Activated naive CD4-positive, alpha-beta T cell treated with anti-CD3 and anti-CD28 coated beads, Interleukin-2, amount 50 U/mL, for 24 hours (primary cell): Measurements from ENCODE around the gene PPM1D.

Experiments used
- H3K27ac Mint-ChIP-seq: one replicate; pipeline ENCODE4 v1.8.0; 2021; ENCODE audit warnings: mild to moderate bottlenecking, mixed read lengths
- H3K27me3 Mint-ChIP-seq: one replicate; pipeline ENCODE4 v1.8.0; 2021; ENCODE audit warnings: mixed read lengths
- H3K36me3 Mint-ChIP-seq: one replicate; pipeline ENCODE4 v1.8.0; 2021; ENCODE audit warnings: mixed read lengths
- H3K4me1 Mint-ChIP-seq: one replicate; pipeline ENCODE4 v1.8.0; 2021; ENCODE audit warnings: mixed read lengths
- H3K4me3 Mint-ChIP-seq: one replicate; pipeline ENCODE4 v1.8.0; 2021; ENCODE audit warnings: mild to moderate bottlenecking, mixed read lengths
- H3K9me3 Mint-ChIP-seq: one replicate; pipeline ENCODE4 v1.8.0; 2021; ENCODE audit warnings: mixed read lengths

The PPM1D gene

DNA sequence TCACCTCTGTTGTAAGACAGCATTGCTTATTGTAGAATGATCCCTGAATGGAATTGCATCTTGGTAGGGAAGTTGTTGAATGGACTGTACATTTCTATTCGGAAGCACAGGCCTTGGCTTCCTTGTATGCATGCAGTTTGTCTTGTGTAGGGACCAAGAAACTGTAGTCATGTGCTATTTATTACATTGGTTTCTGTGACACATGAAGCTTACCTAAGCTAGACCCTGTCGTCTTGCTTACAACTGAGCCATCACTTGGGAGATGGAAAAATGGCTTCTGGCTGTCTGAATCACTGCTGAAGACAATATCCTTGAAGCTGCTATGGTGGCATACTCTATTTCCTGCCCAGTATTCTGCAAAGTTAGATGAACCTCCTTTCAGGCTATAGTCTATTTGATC lies 29.1 kb downstream of the PPM1D start:
- H3K9me3 Mint-ChIP-seq = no peaks in the 10 kb centered on the region
- no peaks in the 10 kb centered on the region for H3K27me3 Mint-ChIP-seq
- H3K4me3 Mint-ChIP-seq = no peak overlapping the region
- peak overlapping the region; percentile 41 for H3K27ac Mint-ChIP-seq
- H3K36me3 Mint-ChIP-seq = peaks cover 2% of the 10 kb centered on the region
- peaks cover 8% of the 10 kb centered on the region for H3K4me1 Mint-ChIP-seq

DNA sequence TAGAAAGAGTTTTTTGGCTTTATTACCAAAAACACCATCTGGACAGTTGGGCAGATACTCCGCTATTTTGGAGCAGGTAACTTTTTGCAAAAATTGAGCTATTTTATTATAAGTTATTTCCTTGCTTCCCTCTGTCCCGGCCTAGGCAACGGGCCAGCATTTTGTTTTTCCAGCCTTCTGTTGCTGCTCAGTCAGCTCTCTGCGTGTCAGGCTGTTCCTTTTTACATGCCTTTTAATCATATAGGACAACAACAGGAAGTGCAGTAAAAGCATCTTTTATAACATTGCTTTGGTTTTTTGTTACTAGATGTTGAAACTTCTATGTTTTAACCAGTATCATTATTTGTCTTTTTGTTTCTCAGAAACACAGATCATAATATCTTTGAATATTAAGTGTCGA lies 30.4 kb downstream of the PPM1D start:
- H3K27me3 Mint-ChIP-seq = no peaks in the 10 kb centered on the region
- no peak overlapping the region for H3K4me3 Mint-ChIP-seq
- peaks cover 2% of the 10 kb centered on the region for H3K36me3 Mint-ChIP-seq
- peaks cover 8% of the 10 kb centered on the region for H3K4me1 Mint-ChIP-seq
- no peaks in the 10 kb centered on the region for H3K9me3 Mint-ChIP-seq
- no peak overlapping the region for H3K27ac Mint-ChIP-seq

DNA sequence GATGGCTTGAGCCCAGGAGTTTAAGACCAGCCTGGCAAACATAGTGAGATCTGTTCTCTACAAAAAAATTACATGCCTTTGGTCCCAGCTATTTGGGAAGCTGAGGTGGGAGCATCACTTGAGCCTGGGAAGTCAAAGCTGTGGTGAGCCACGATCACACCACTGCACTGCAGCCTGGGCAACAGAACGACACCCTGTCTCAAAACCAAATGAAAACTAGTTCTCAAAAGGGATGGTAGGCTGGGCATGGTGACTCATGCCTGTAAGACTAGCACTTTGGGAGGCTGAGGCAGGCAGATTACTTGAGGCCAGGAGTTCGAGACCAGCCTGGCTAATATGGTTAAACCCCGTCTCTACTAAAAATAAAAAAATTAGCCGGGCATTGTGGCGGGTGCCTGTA lies 31.1 kb downstream of the PPM1D start:
- H3K4me1 Mint-ChIP-seq = peaks cover 8% of the 10 kb centered on the region
- peaks cover 2% of the 10 kb centered on the region for H3K36me3 Mint-ChIP-seq
- no peaks in the 10 kb centered on the region for H3K9me3 Mint-ChIP-seq
- H3K27me3 Mint-ChIP-seq = no peaks in the 10 kb centered on the region
- H3K27ac Mint-ChIP-seq = no peak overlapping the region
- H3K4me3 Mint-ChIP-seq = no peak overlapping the region

DNA sequence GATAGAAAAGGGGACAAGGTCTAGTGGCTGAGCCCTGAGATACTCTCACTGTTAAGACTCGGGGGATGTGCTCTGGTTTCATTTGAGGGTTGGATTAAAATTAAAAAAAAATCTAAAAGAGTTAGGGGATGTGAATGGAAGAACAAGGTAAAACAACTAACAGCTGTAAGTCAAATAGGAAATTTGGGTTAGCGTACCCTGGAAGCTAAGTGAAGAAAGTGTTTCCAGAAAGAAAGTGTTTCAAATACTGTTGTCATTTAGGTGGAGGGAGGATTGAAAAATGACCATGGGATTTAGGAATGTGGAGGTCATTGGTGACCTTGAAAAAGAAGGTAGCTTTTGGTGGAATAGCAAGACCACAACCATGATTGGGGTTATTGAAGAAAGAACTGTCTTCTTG lies 37.7 kb downstream of the PPM1D start:
- H3K36me3 Mint-ChIP-seq = peaks cover 1% of the 10 kb centered on the region
- H3K4me3 Mint-ChIP-seq = no peak overlapping the region
- H3K27ac Mint-ChIP-seq = no peak overlapping the region
- no peaks in the 10 kb centered on the region for H3K27me3 Mint-ChIP-seq
- no peaks in the 10 kb centered on the region for H3K9me3 Mint-ChIP-seq
- peaks cover 10% of the 10 kb centered on the region for H3K4me1 Mint-ChIP-seq

DNA sequence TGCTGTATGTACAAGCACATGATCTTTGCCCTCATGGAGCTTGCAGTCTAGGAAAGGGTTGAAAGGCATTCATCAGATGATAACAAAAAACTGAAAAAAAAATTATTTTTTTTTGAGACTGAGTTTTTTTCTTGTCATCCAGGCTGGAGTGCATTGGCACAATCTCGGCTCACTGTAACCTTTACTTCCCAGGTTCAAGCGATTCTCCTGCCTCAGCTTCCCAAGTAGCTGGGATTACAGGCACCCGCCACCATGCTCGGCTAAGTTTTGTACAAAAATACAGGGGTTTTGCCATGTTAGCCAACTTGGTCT lies 39.0 kb downstream of the PPM1D start:
- H3K36me3 Mint-ChIP-seq = peaks cover 1% of the 10 kb centered on the region
- no peak overlapping the region for H3K4me3 Mint-ChIP-seq
- H3K4me1 Mint-ChIP-seq = peaks cover 10% of the 10 kb centered on the region
- no peaks in the 10 kb centered on the region for H3K9me3 Mint-ChIP-seq
- H3K27me3 Mint-ChIP-seq = no peaks in the 10 kb centered on the region
- H3K27ac Mint-ChIP-seq = no peak overlapping the region

DNA sequence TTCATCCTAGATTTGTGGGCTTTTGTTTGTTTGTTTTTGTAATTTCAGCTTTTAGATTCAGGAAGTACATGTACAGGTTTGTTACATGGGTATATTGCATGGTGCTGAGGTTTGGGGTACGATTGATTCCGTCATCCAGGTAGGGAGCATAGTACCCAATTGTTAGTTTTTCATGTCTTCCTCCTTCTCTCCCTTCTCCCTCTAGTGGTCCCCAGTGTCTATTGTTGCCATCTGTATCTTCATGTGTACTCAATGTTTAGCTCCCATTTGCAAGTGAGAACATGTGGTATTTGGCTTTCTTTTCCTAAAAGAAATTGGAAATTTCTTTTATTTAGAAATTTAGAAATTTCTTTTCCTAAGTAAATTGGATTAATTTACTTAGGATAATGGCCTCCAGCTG lies 40.5 kb downstream of the PPM1D start:
- peaks cover 10% of the 10 kb centered on the region for H3K4me1 Mint-ChIP-seq
- no peak overlapping the region for H3K4me3 Mint-ChIP-seq
- H3K27me3 Mint-ChIP-seq = no peaks in the 10 kb centered on the region
- peaks cover 1% of the 10 kb centered on the region for H3K36me3 Mint-ChIP-seq
- H3K27ac Mint-ChIP-seq = no peak overlapping the region
- no peaks in the 10 kb centered on the region for H3K9me3 Mint-ChIP-seq

DNA sequence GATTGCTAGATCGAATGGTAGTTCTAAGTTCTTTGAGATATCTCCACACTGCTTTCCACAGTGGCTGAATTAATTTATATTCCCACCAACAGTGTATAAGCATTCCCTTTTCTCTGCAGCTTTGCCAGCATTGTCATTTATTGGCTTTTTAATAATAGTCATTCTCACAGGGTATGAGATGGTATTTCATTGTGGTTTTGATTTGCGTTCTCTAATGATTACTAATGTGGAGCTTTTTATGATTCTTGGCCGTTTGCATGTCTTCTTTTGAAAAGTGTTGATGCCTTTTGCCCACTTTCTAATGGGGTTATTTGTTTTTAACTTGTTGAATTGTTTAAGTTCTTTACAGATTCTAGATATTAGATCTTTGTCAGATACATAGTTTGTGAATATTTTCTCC lies 41.1 kb downstream of the PPM1D start:
- Mint-ChIP-seq H3K4me3 (no peak overlapping the region), H3K4me1 (peaks cover 12% of the 10 kb centered on the region), H3K9me3 (no peaks in the 10 kb centered on the region), H3K36me3 (peaks cover 1% of the 10 kb centered on the region), H3K27me3 (no peaks in the 10 kb centered on the region), H3K27ac (no peak overlapping the region)

DNA sequence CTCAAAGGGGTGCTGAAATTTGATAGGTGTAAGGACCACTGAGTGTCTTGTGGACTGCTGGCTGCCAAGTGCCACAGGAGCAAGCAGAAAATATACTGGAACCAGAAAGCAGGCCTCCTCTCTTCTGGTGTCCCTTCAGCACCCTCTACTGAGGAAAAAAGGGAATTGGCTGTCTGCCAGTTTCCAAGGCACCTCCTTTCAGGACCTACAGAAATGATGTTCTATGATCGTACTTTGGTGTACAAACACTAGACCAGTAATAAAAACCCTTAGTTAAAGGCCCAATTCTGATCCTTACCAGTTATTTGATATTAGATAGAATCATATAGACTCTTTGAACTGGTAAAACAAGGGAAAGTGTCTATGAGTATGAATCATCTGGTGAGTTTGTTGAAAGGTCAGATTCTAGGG lies 41.8 kb downstream of the PPM1D start:
- Mint-ChIP-seq H3K27ac (no peak overlapping the region), H3K4me1 (peaks cover 19% of the 10 kb centered on the region)

DNA sequence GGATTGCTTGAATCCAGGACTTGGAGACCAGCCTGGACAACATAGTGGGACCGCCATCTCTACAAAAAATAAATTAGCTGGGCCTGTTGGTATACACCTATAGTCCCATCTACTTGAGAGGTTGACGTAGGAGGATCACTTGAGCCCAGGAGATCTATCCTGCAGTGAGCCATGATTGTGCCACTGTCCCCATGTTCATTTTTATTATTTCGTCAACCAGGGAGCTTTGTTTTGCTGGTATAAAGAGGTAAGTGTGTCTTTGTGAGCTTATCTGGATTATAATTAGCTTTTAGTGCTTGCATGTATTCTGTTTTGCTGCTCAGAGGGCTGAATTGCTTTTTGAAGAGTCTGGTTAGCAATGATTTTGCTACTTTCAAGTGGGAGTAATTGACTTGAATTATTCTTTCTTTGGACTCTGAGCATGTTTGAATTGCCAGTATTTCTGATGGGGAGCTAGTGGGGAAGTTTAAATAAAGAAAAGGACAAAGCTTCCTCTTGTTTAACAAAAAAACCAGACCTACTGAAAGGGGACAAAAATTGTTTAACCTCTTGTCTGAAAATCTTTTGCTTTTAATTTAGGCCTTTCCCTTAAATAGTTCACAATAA lies 46.0 kb downstream of the PPM1D start:
- Mint-ChIP-seq H3K27me3 (no peaks in the 10 kb centered on the region), H3K27ac (no peak overlapping the region), H3K4me3 (no peak overlapping the region), H3K9me3 (no peaks in the 10 kb centered on the region), H3K4me1 (peaks cover 21% of the 10 kb centered on the region), H3K36me3 (peaks cover 16% of the 10 kb centered on the region)

More for the DNA sequence above, 41.8 kb downstream of the PPM1D start:
- H3K36me3 Mint-ChIP-seq = peaks cover 1% of the 10 kb centered on the region
- H3K9me3 Mint-ChIP-seq = no peaks in the 10 kb centered on the region
- no peaks in the 10 kb centered on the region for H3K27me3 Mint-ChIP-seq
- H3K4me3 Mint-ChIP-seq = no peak overlapping the region

DNA sequence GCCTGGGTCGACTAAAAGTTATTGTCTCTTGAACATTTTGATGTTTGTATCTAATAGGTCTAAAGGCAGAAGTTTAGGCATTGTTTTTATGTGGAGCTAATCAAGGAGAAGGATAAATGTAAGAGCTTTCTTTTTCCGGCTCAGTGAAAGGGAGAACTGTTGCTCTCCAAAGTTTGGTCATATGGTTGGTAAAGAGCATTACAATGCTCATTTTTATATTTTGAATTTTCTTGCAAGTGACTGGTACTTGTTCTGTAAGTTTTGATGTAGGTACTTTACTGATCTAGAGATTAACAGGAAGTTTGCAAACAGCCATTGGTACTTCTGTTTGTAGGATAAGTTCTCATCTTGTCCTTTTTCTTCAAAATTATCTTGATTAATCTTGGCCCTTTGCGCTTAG lies 46.7 kb downstream of the PPM1D start:
- H3K4me3 Mint-ChIP-seq = no peak overlapping the region
- no peaks in the 10 kb centered on the region for H3K27me3 Mint-ChIP-seq
- H3K36me3 Mint-ChIP-seq = peaks cover 17% of the 10 kb centered on the region

DNA sequence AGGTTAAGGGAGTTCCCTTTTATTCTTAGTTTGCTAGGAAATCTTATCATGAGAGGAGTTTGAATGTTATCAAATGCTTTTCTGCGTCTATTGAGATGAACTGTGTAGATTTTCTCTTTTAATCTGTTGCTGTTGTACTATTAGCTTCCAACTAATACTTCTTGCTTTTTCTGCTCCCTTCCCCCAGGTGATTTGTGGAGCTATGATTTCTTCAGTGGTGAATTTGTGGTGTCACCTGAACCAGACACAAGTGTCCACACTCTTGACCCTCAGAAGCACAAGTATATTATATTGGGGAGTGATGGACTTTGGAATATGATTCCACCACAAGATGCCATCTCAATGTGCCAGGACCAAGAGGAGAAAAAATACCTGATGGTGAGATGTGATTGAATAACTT lies 47.7 kb downstream of the PPM1D start:
- no peaks in the 10 kb centered on the region for H3K27me3 Mint-ChIP-seq
- no peak overlapping the region for H3K4me3 Mint-ChIP-seq
- H3K36me3 Mint-ChIP-seq = peaks cover 19% of the 10 kb centered on the region
- H3K4me1 Mint-ChIP-seq = peaks cover 20% of the 10 kb centered on the region
- no peaks in the 10 kb centered on the region for H3K9me3 Mint-ChIP-seq
- no peak overlapping the region for H3K27ac Mint-ChIP-seq

More for the DNA sequence above, 46.7 kb downstream of the PPM1D start:
- Mint-ChIP-seq H3K27ac (peak overlapping the region; percentile 59), H3K4me1 (peaks cover 16% of the 10 kb centered on the region), H3K9me3 (no peaks in the 10 kb centered on the region)

DNA sequence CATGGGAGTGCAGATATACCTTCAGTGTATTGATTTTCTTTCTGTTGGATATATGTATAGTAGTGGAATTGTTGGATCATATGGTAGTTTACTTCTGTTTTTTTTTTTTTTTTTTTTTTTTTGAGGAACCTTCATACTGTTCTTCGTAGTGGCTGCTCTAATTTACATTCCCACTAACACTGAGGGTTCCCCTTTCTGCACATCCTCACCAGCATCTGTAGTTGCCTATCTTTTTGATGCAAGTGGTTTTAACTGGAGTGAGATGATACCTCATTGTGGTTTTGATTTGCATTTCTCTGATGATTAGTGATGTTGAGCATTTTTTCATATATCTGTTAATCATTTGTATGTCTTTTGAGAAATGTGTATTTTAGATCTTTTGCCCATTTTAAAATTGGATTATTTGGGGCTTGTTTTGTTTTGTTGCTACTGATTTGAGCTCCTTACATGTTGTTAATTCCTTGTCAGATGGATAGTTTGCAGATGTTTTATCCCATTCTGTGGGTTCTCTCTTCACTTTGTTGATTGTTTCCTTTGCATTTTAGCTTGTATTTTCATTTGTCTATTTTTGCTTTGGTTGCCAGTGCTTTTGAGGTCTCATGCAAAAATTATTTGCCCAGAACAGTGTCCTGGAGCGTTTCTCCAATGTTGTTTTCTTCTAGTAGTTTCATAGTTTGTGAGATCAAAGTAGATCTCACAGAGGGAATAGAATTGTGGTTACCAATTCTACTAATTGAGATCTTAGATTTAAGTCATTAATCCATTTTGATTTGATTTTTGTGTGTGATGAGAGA lies 52.7 kb downstream of the PPM1D start:
- H3K9me3 Mint-ChIP-seq = no peaks in the 10 kb centered on the region
- H3K4me3 Mint-ChIP-seq = no peak overlapping the region
- H3K4me1 Mint-ChIP-seq = peaks cover 23% of the 10 kb centered on the region
- peak overlapping the region; percentile 1 for H3K27ac Mint-ChIP-seq
- H3K36me3 Mint-ChIP-seq = peaks cover 19% of the 10 kb centered on the region
- no peaks in the 10 kb centered on the region for H3K27me3 Mint-ChIP-seq

DNA sequence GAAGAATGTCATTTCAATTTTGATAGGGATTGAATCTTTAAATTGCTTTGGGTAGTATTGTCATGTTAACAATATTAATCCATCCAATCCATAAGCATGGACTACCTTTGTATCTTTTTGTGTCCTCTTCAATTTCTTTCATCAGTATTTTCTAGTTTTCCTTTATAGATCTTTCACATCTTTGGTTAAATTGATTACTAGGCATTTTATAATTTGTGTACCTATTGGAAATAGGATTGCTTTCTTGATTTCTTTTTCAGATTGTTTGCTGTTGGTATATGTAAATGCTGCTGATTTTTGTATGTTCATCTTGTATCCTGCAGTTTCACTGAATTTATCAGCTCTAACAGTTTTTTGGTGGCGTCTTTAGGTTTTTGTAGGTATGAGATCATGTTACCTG lies 53.6 kb downstream of the PPM1D start:
- Mint-ChIP-seq H3K4me3 (no peak overlapping the region), H3K36me3 (peaks cover 17% of the 10 kb centered on the region), H3K27ac (peak overlapping the region; percentile 72), H3K4me1 (peaks cover 23% of the 10 kb centered on the region), H3K9me3 (no peaks in the 10 kb centered on the region), H3K27me3 (no peaks in the 10 kb centered on the region)

DNA sequence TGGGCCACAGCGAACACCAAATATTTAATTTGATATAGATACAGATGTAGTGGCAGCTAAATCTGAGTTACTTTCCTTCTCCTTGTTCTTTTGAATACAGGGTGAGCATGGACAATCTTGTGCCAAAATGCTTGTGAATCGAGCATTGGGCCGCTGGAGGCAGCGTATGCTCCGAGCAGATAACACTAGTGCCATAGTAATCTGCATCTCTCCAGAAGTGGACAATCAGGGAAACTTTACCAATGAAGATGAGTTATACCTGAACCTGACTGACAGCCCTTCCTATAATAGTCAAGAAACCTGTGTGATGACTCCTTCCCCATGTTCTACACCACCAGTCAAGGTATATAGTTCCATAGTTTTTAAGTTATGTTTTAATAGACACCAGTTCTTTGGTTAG lies 56.5 kb downstream of the PPM1D start:
- Mint-ChIP-seq H3K4me3 (no peak overlapping the region), H3K36me3 (peaks cover 7% of the 10 kb centered on the region), H3K9me3 (no peaks in the 10 kb centered on the region), H3K27ac (no peak overlapping the region), H3K27me3 (no peaks in the 10 kb centered on the region), H3K4me1 (peaks cover 23% of the 10 kb centered on the region)

DNA sequence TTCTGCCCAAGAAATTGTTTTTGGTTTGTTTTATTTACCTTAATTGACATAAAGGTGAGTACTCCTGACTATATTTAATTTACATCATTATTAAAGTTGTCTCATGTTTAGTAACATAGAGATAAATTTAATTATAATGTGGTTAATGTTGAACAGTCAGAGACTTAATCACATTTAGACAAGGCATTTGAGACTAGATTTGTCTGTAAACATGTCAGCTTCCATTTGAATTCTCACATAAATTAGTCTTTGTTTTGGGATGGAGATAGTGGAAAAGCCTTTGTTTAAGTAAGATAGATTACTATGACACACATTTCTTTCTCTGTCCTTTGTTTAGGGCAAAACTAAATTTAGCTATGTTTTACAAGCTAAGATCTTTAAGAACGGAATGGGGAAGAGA lies 59.2 kb downstream of the PPM1D start:
- H3K36me3 Mint-ChIP-seq = peaks cover 8% of the 10 kb centered on the region
- no peaks in the 10 kb centered on the region for H3K9me3 Mint-ChIP-seq
- no peaks in the 10 kb centered on the region for H3K4me1 Mint-ChIP-seq
- no peak overlapping the region for H3K4me3 Mint-ChIP-seq
- H3K27me3 Mint-ChIP-seq = no peaks in the 10 kb centered on the region
- H3K27ac Mint-ChIP-seq = no peak overlapping the region

DNA sequence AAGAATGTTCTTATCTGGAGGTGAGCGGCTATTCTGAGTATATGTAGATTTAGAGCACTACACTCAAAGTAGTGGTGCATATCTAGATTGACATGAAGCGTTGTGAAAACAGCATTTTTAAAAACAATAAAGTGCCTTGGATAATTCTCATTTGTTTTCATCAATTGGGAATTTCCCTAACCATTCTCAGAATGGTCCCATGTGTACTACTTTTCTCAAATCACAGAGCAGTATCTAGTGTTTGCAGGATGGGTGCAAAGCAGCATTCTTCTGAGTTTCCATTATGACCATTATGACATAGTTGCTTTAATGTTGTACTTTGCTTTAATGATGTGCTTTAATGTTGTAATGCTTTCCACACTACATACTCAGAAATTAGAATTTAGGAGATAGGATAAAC lies 61.5 kb downstream of the PPM1D start:
- no peaks in the 10 kb centered on the region for H3K27me3 Mint-ChIP-seq
- no peak overlapping the region for H3K27ac Mint-ChIP-seq
- peaks cover 10% of the 10 kb centered on the region for H3K36me3 Mint-ChIP-seq
- H3K9me3 Mint-ChIP-seq = no peaks in the 10 kb centered on the region
- H3K4me3 Mint-ChIP-seq = no peak overlapping the region
- H3K4me1 Mint-ChIP-seq = no peaks in the 10 kb centered on the region

DNA sequence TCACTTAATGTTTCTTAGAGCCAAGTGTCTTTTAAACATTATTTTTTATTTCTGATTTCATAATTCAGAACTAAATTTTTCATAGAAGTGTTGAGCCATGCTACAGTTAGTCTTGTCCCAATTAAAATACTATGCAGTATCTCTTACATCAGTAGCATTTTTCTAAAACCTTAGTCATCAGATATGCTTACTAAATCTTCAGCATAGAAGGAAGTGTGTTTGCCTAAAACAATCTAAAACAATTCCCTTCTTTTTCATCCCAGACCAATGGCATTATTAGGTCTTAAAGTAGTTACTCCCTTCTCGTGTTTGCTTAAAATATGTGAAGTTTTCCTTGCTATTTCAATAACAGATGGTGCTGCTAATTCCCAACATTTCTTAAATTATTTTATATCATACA lies 64.0 kb downstream of the PPM1D start:
- H3K9me3 Mint-ChIP-seq = no peaks in the 10 kb centered on the region
- H3K4me1 Mint-ChIP-seq = no peaks in the 10 kb centered on the region
- H3K27ac Mint-ChIP-seq = no peak overlapping the region
- H3K4me3 Mint-ChIP-seq = no peak overlapping the region
- H3K27me3 Mint-ChIP-seq = no peaks in the 10 kb centered on the region
- H3K36me3 Mint-ChIP-seq = peaks cover 8% of the 10 kb centered on the region
